ENCODE data around the gene CHI3L1.
"Not testable (repeated sequence)": the region's sequence is repeated elsewhere in the genome, so short reads cannot be mapped to it uniquely, and the experiment has no call there.

CHI3L1 gene

GRCh38 chr1:203186446-203187303, at the start of gene CHI3L1:
Gene CHI3L1, minus strand, starts transcription at chr1:203186704. Its CDS starts 81 bp downstream, at chr1:203186623.
- Histone ChIP-seq H3K27ac (no peak within 1 kb of the TSS), H3K27me3 (no peaks in the 10 kb centered on the region), H3K9ac (0 out of 22 replicates have a peak within 1 kb of the TSS, but pooled peaks of 1 of the 11 experiments have one; percentile 21), H3K4me2 (peak within 1 kb of the TSS; percentile 53 to 86 (median 71)), H3K4me1 (peaks cover 35 to 67% (median 44%) of the 10 kb centered on the region in 10 experiments), H3K4me3 (no peak within 1 kb of the TSS; a peak in 1 of 20 replicates), H3K9me3 (replicated peaks in 1 of 11) (no peaks in the 10 kb centered on the region), H4K20me1 (no peaks in the 10 kb centered on the region), H3K36me3 (no peaks in the 10 kb centered on the region)
- no peak for TF ChIP-seq Cebpa-rat (IDR thresholded peaks at IDR 0.05)

GRCh38 chr1:203234901-203235300, 48.4 kb upstream of the CHI3L1 start:
- Histone ChIP-seq H3K4me1 (peaks cover 16 to 31% (median 22%) of the 10 kb centered on the region in 10 experiments), H3K9me3 (replicated peaks in 1 of 11) (peaks cover 41 to 53% (median 47%) of the 10 kb centered on the region in 11 experiments)
- H3K4me2 ChIP-seq, H3K9ac ChIP-seq, H3K36me3 ChIP-seq, H3K4me3 ChIP-seq, H4K20me1 ChIP-seq, H3K27me3 ChIP-seq, H3K27ac ChIP-seq: not testable (repeated sequence)

- H3K4me1 ChIP-seq: peaks cover 0 to 13% (median 7%) of the 10 kb centered on the region in 10 experiments; a peak in 8 of 20 replicates
- H4K20me1 ChIP-seq: no peaks in the 10 kb centered on the region
- H3K27ac ChIP-seq: no peak within 1 kb of the TSS
- H3K27me3 ChIP-seq: no peaks in the 10 kb centered on the region
- peaks cover 12 to 21% (median 19%) of the 10 kb centered on the region in 11 experiments for H3K9me3 ChIP-seq (replicated peaks in 1 of 11)
- no peak within 1 kb of the TSS for H3K4me2 ChIP-seq
- TF ChIP-seq Cebpa-rat (IDR thresholded peaks at IDR 0.05): no peak
- no peak within 1 kb of the TSS for H3K4me3 ChIP-seq
- H3K36me3 ChIP-seq: 0 out of 22 replicates have a peak, but pooled peaks cover 0 to 3% (median 0%) of the 10 kb centered on the region in 11 experiments
- no peak within 1 kb of the TSS for H3K9ac ChIP-seq
Measured at GRCh38 chr1:203229471-203230135, 43.1 kb upstream of the CHI3L1 start, which contains the start of gene CHIT1. Gene CHIT1, minus strand, starts transcription at chr1:203229673. Its CDS starts 37 bp downstream, at chr1:203229636.

GRCh38 chr1:203228670-203229069, 42.2 kb upstream of the CHI3L1 start:
- Histone ChIP-seq H3K4me3 (no peak overlapping the region), H3K4me2 (no peak overlapping the region), H3K4me1 (peaks cover 0 to 13% (median 7%) of the 10 kb centered on the region in 10 experiments; a peak in 8 of 20 replicates), H3K27me3 (no peaks in the 10 kb centered on the region), H3K36me3 (0 out of 22 replicates have a peak, but pooled peaks cover 0 to under 1% (median 0%) of the 10 kb centered on the region in 11 experiments), H3K9ac (no peak overlapping the region), H3K9me3 (replicated peaks in 1 of 11) (peaks cover 4 to 12% (median 10%) of the 10 kb centered on the region in 11 experiments), H4K20me1 (no peaks in the 10 kb centered on the region), H3K27ac (no peak overlapping the region)
- no peak for TF ChIP-seq Cebpa-rat (IDR thresholded peaks at IDR 0.05)

GRCh38 chr1:203227371-203228083, 41.0 kb upstream of the CHI3L1 start:
- no peak for TF ChIP-seq Cebpa-rat (IDR thresholded peaks at IDR 0.05)
- Histone ChIP-seq H3K27me3 (no peaks in the 10 kb centered on the region), H3K9ac (no peak overlapping the region), H3K4me3 (no peak overlapping the region), H3K36me3 (no peaks in the 10 kb centered on the region), H3K4me2 (no peak overlapping the region), H3K9me3 (replicated peaks in 1 of 11) (peaks cover 0 to 2% (median 0%) of the 10 kb centered on the region in 11 experiments; a peak in 2 of 22 replicates), H4K20me1 (no peaks in the 10 kb centered on the region), H3K4me1 (peaks cover 0 to 10% (median 5%) of the 10 kb centered on the region in 10 experiments; a peak in 8 of 20 replicates), H3K27ac (no peak overlapping the region)

- peaks cover 0 to 6% (median 0%) of the 10 kb centered on the region in 10 experiments; a peak in 1 of 20 replicates for H3K4me1 ChIP-seq
Measured at GRCh38 chr1:203225071-203225470, 38.6 kb upstream of the CHI3L1 start.

GRCh38 chr1:203223012-203223775, 36.7 kb upstream of the CHI3L1 start:
- Histone ChIP-seq H3K36me3 (no peaks in the 10 kb centered on the region), H3K27me3 (no peaks in the 10 kb centered on the region), H3K4me2 (no peak overlapping the region), H4K20me1 (no peaks in the 10 kb centered on the region), H3K4me3 (no peak overlapping the region), H3K9me3 (replicated peaks in 1 of 11) (no peaks in the 10 kb centered on the region), H3K9ac (no peak overlapping the region), H3K27ac (no peak overlapping the region), H3K4me1 (peaks cover 0 to 9% (median 3%) of the 10 kb centered on the region in 10 experiments; a peak in 15 of 20 replicates)
- no peak for TF ChIP-seq Cebpa-rat (IDR thresholded peaks at IDR 0.05)

More at GRCh38 chr1:203225071-203225470, 38.6 kb upstream of the CHI3L1 start:
- H3K9me3 ChIP-seq (replicated peaks in 1 of 11): no peaks in the 10 kb centered on the region
- TF ChIP-seq Cebpa-rat (IDR thresholded peaks at IDR 0.05): no peak
- H3K27ac ChIP-seq: no peak overlapping the region
- H3K4me2 ChIP-seq: peak overlapping the region in 1 of 11 experiments; percentile 9; a peak in 1 of 22 replicates
- H3K27me3 ChIP-seq: no peaks in the 10 kb centered on the region
- H3K9ac ChIP-seq: no peak overlapping the region
- no peak overlapping the region for H3K4me3 ChIP-seq
- H4K20me1 ChIP-seq: no peaks in the 10 kb centered on the region
- H3K36me3 ChIP-seq: no peaks in the 10 kb centered on the region

- Histone ChIP-seq H3K4me3 (no peak overlapping the region), H3K27me3 (0 out of 22 replicates have a peak, but pooled peaks cover 0 to 8% (median 0%) of the 10 kb centered on the region in 11 experiments), H3K9me3 (replicated peaks in 1 of 11) (no peaks in the 10 kb centered on the region), H3K9ac (no peak overlapping the region), H3K4me1 (peaks cover 30 to 37% (median 36%) of the 10 kb centered on the region in 10 experiments), H3K36me3 (no peaks in the 10 kb centered on the region), H3K4me2 (no peak overlapping the region), H3K27ac (no peak overlapping the region), H4K20me1 (peaks cover 0 to 9% (median 0%) of the 10 kb centered on the region in 11 experiments; a peak in 1 of 22 replicates)
- TF ChIP-seq Cebpa-rat (IDR thresholded peaks at IDR 0.05): no peak
Measured at GRCh38 chr1:203219934-203220333, 33.4 kb upstream of the CHI3L1 start.

Data from BLaER1 treated with 17β-estradiol and CSF1 and Interleukin-3, amounts not matched to agents 10 nM and 100 nM (cell line).